Measurements from ENCODE around the gene GSKIP.

GSKIP gene

DNA sequence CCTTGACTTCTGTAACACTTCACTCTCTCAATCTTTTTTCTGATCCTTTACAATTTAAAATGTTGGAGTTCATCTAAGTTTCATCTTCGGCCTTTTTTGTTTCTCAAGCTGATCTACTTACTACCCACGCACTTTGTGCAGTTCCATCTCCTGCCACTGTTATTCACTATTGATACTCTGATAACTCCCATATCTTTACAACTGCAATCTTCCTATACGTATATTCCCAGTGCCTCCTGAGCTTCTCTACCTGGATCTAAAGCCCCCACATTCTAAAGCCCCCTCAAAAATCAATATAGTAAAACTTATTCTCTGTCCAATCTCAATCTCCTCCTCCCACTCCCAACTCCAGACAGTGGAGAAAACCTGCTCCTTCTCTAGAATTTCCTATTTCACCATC, 6.1 kb upstream of the GSKIP start:
- CTCF ChIA-PET: no interaction called here
- H3K36me3 ChIP-seq (ENCODE audit: control insufficient read depth in 2 of 2, insufficient read depth in 1 of 2, low read length in 2 of 2): no peaks in the 10 kb centered on the region; a peak in 1 of 3 replicates
- no peak overlapping the region for H3K4me3 ChIP-seq (ENCODE audit: low read depth, low read length)
- POLR2A ChIA-PET: no interaction called here
- no peak overlapping the region for H3K27ac ChIP-seq (ENCODE audit: extremely low read depth, low read depth, low read length)
- peaks cover 14% of the 10 kb centered on the region for H3K4me1 ChIP-seq (ENCODE audit: control insufficient read depth, insufficient read depth, low read length)
- no peak for TF ChIP-seq ZNF510 (tag by site-specific recombination; IDR thresholded peaks at IDR 0.05; ENCODE audit: insufficient replicate concordance)
- TF ChIP-seq ZNF585B (tag by site-specific recombination; IDR thresholded peaks at IDR 0.05): no peak
- no peak for TF ChIP-seq ZSCAN30 (tag by site-specific recombination; IDR thresholded peaks at IDR 0.05)
- no peak for TF ChIP-seq ZNF792 (tag by site-specific recombination; IDR thresholded peaks at IDR 0.05)
- TF ChIP-seq MEIS1 (CRISPR knock-in tag; IDR thresholded peaks at IDR 0.05; ENCODE audit: borderline replicate concordance): no peak
- peak; percentile 41; the same call in 1 of the 2 replicates for TF ChIP-seq EGR2 (tag by site-specific recombination; IDR thresholded peaks at IDR 0.05; ENCODE audit: low read depth)
- TF ChIP-seq, protein P1, sequence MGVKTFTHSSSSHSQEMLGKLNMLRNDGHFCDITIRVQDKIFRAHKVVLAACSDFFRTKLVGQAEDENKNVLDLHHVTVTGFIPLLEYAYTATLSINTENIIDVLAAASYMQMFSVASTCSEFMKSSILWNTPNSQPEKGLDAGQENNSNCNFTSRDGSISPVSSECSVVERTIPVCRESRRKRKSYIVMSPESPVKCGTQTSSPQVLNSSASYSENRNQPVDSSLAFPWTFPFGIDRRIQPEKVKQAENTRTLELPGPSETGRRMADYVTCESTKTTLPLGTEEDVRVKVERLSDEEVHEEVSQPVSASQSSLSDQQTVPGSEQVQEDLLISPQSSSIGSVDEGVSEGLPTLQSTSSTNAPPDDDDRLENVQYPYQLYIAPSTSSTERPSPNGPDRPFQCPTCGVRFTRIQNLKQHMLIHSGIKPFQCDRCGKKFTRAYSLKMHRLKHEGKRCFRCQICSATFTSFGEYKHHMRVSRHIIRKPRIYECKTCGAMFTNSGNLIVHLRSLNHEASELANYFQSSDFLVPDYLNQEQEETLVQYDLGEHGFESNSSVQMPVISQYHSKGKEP (tag by site-specific recombination; IDR thresholded peaks at IDR 0.05): no peak
- TF ChIP-seq ZNF114 (tag by site-specific recombination; IDR thresholded peaks at IDR 0.05): no peak
- peak; percentile 65 for TF ChIP-seq ZFHX2 (tag by site-specific recombination; conservative IDR thresholded peaks at IDR 0.05)
- no peaks in the 10 kb centered on the region for H3K9me3 ChIP-seq (ENCODE audit: control insufficient read depth, insufficient read depth, low read depth, low read length)

DNA sequence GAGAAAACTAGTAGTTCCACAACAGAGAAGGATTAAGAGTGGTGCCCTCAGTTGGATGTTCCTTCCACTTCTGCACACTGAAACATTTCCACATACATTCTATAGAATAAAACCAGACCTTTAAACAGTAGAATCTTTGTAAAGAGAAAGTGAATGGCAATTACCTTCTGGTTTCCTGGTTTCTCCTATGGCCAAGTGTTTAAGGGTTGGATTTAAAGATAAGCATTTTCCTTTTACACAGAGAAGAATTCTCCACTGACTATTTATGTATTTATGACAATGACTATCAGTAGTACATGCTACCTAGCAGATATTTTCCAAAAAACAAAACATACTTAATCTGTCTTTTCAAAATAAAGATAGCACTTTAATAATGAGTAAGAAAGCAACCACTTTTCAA, 3.4 kb upstream of the GSKIP start:
- no peaks in the 10 kb centered on the region; a peak in 1 of 3 replicates for H3K36me3 ChIP-seq (ENCODE audit: control insufficient read depth in 2 of 2, insufficient read depth in 1 of 2, low read length in 2 of 2)
- H3K27ac ChIP-seq (ENCODE audit: extremely low read depth, low read depth, low read length): no peak overlapping the region
- ChIA-PET CTCF (no interaction called here), POLR2A (no interaction called here)
- TF ChIP-seq ZNF19 (tag by site-specific recombination; IDR thresholded peaks at IDR 0.05; ENCODE audit: low read depth) (no peak), ZNF660 (tag by site-specific recombination; IDR thresholded peaks at IDR 0.05) (peak; percentile 93), ZNF48 (tag by site-specific recombination; IDR thresholded peaks at IDR 0.05) (no peak), ZNF394 (tag by site-specific recombination; IDR thresholded peaks at IDR 0.05; ENCODE audit: borderline replicate concordance) (no peak), PRDM1 (tag by site-specific recombination; IDR thresholded peaks at IDR 0.05) (peak; percentile 57; the same call in 1 of the 2 replicates)
- H3K4me3 ChIP-seq (ENCODE audit: low read depth, low read length): no peak overlapping the region
- H3K4me1 ChIP-seq (ENCODE audit: control insufficient read depth, insufficient read depth, low read length): peaks cover 20% of the 10 kb centered on the region
- H3K9me3 ChIP-seq (ENCODE audit: control insufficient read depth, insufficient read depth, low read depth, low read length): no peaks in the 10 kb centered on the region

GRCh38 chr14:96362071-96362964, 1.0 kb upstream of the GSKIP start:
- Histone ChIP-seq H3K4me1 (ENCODE audit: control insufficient read depth, insufficient read depth, low read length) (peaks cover 18% of the 10 kb centered on the region), H3K27ac (ENCODE audit: extremely low read depth, low read depth, low read length) (peak overlapping the region; percentile 73), H3K4me3 (ENCODE audit: low read depth, low read length) (peak overlapping the region; percentile 98), H3K9me3 (ENCODE audit: control insufficient read depth, insufficient read depth, low read depth, low read length) (no peaks in the 10 kb centered on the region), H3K36me3 (ENCODE audit: control insufficient read depth in 2 of 2, insufficient read depth in 1 of 2, low read length in 2 of 2) (no peaks in the 10 kb centered on the region; a peak in 1 of 3 replicates)
- CTCF ChIA-PET: no interaction called here
- POLR2A ChIA-PET: interaction anchor here (0.7 kb wide), 1 partner anchor 29 kb away, joined by 3 read pairs; no protein-coding TSS in a partner anchor
- TF ChIP-seq TSHZ1 (tag by site-specific recombination; IDR thresholded peaks at IDR 0.05; ENCODE audit: borderline replicate concordance) (peak; percentile 33; the same call in 1 of the 2 replicates), SCRT1 (tag by site-specific recombination; IDR thresholded peaks at IDR 0.05; ENCODE audit: borderline replicate concordance) (0 out of 2 replicates have a peak, but pooled peaks have one; percentile 16), PRDM4 (tag by site-specific recombination; IDR thresholded peaks at IDR 0.05) (no peak)
- TF ChIP-seq, protein P2, sequence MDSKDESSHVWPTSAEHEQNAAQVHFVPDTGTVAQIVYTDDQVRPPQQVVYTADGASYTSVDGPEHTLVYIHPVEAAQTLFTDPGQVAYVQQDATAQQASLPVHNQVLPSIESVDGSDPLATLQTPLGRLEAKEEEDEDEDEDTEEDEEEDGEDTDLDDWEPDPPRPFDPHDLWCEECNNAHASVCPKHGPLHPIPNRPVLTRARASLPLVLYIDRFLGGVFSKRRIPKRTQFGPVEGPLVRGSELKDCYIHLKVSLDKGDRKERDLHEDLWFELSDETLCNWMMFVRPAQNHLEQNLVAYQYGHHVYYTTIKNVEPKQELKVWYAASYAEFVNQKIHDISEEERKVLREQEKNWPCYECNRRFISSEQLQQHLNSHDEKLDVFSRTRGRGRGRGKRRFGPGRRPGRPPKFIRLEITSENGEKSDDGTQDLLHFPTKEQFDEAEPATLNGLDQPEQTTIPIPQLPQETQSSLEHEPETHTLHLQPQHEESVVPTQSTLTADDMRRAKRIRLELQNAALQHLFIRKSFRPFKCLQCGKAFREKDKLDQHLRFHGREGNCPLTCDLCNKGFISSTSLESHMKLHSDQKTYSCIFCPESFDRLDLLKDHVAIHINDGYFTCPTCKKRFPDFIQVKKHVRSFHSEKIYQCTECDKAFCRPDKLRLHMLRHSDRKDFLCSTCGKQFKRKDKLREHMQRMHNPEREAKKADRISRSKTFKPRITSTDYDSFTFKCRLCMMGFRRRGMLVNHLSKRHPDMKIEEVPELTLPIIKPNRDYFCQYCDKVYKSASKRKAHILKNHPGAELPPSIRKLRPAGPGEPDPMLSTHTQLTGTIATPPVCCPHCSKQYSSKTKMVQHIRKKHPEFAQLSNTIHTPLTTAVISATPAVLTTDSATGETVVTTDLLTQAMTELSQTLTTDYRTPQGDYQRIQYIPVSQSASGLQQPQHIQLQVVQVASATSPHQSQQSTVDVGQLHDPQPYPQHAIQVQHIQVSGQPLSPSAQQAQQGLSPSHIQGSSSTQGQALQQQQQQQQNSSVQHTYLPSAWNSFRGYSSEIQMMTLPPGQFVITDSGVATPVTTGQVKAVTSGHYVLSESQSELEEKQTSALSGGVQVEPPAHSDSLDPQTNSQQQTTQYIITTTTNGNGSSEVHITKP (tag by site-specific recombination; IDR thresholded peaks at IDR 0.05): peak; percentile 22; the same call in 1 of the 2 replicates
